NCI-H460 (cell line): ENCODE measurements around the gene MAP3K4. TPM values are rescaled to one million over a fixed set of nuclear protein-coding genes. Genes with fewer than 3 reads are reported as not detected.

Experiments
- DNase-seq: peaks from one replicate; pipeline ENCODE4 v3.0.0-alpha.2; 2016; ENCODE audit warnings: low read depth; ENCODE audit errors: extremely low read depth
- total RNA-seq: library from RNA; depleted of rRNA; stranded (reverse); fragments of >200 nt; shearing (Covaris generic); gene quantifications from 2 replicates; pipeline ENCODE4 v1.2.3, GENCODE V29; 2014

Gene MAP3K4
- total RNA-seq, 1 experiment from 2014 or later: 12.7 TPM

GRCh38 chr6:161035182-161035980 lies 43.8 kb downstream of the MAP3K4 start:
- no peak for DNase-seq

DNA sequence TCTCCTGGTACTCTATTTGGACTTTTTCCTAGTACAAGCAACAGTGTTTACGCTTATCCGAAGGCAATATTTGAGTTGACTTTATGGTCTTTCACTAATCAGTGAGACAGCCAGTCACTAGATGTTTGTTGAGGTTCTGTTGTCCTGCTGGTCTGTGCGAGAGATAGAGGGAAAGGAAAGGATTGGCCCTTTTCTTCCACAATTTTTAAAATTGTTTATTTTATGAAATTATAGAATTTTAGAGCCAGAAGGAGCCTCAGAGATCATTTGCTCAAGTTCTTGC lies 44.4 kb downstream of the MAP3K4 start:
- DNase-seq: no peak

GRCh38 chr6:161037873-161038228 lies 46.3 kb downstream of the MAP3K4 start:
- no peak for DNase-seq

DNA sequence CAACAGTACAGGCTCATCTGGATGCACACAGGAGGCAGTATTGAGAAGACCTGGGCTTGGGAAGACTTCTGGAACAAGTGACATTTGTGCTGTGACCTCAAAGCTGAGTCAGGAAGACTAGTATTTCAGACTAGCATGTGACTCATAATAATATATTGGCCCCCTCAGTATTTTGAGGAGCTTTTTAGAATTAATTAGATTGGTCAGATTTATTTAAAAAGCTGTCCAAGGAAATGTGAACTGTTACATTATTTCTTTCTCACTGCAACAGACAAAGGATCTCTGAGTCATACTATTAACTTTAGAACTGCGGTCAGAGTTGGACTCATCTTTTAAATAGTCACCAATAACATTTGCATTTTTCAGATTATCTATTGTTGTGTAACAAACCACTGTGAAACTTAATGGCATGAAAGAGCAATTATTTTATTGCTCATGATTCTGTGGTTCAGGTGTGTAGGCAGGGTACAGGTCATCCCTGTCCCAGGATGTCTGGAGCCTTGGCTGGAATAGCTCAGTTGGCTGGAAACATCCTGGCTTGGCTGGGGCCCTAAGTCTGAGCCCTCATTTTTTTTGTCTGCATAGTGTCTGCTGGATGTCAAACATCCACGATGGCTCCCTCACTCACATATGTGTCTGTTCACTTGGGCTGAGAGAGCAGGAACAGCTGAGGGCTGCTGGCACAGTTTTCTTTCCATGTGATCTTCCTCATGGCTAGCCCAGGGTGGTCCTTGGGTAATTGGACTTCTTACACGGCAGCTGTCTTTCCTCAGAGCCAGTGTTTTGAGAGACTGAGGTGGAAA lies 46.9 kb downstream of the MAP3K4 start:
- DNase-seq: no peak

DNA sequence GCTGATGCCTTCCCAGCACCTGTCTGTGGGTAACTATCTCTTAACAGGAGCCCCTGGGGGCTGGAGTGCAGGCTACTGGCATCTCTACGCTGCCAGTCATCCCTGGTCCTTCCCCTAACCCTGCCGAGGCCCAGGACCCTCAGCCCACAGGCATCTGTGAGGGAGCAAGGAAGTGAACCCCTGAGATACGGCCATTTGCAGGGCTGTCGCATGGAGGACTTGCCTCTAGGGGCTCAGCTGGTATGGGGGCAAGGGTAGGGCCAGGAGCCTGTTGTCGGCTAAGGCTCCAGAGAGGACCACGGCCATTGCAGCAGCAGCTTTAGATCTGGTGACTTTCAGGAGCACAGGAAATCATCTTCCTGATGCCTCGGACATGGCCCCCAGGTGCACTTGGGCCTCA lies 49.7 kb downstream of the MAP3K4 start:
- no peak for DNase-seq

DNA sequence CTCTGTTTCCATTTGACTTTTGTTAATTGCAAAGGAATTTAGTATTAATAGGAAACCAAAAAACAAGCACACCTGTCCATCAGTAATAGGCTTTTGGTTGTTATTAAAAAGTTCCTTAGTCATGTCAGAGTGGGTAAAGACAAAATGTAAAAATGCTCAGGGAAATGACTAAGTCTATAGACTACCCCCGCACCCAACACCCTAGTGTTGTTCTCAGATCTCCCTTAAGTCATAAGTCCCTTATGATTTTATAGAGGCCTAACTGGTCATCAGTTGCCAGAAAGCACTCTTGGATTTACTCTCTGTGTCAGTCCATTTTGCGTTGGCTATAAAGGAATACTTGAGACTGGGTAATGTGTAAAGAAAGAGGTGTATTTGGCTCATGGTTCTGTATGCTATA lies 52.8 kb downstream of the MAP3K4 start:
- DNase-seq: no peak

GRCh38 chr6:161048641-161049040 lies 57.1 kb downstream of the MAP3K4 start:
- DNase-seq: no peak

DNA sequence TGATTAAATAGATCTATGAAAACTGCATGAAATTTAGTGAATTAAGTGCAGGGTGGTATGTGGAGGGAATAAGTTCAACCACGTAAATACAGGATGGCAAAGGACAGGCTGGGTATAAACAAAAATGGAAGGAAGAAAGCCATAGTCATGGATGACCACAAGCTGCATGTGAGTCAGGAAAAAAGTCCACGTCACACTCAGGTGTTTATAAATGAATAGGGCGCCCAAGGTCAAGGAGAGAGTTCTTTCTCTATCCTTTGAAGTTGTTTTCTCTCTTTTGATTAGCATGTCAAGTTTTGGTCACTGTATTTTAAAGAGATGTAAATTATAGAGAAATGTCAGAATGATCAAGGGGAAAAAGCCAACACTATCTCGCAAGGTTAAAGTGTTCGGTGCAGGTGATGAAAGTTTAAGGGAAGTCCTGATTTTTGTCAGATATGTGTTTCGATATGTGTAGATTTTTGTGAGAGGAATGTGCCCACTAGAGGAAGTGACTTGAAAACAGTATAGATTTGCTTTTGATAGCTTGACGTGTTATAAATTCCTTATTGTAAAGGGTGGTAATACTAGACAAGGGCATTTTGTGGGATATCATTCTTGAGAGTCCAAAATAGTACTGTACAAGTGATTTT lies 58.7 kb downstream of the MAP3K4 start:
- no peak for DNase-seq

- DNase-seq: no peak
These were observed 61.5 kb downstream of the MAP3K4 start for GRCh38 chr6:161053103-161053502.

DNA sequence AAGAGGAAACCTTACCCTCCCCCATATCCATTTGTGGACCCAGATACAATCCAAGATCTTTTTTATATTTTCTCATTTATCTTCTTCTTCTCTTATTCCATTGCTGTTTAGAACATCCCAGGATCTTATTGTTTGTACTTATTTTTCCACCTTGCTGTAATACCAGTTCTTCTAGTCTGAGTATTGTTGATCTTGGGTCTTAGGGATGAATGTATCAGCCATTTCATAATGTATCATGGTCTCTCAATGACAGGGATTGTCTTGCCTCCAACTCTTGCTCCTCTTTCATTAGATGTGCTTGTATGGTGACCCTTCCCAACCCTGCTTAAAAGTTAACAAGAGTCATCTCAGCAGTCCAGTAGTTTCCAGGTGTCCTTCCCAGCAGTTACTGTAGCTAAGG lies 63.3 kb downstream of the MAP3K4 start:
- no peak for DNase-seq

GRCh38 chr6:161056451-161056850 lies 64.9 kb downstream of the MAP3K4 start:
- DNase-seq: no peak

- no peak for DNase-seq
These were observed 65.8 kb downstream of the MAP3K4 start for GRCh38 chr6:161057103-161058091.

DNA sequence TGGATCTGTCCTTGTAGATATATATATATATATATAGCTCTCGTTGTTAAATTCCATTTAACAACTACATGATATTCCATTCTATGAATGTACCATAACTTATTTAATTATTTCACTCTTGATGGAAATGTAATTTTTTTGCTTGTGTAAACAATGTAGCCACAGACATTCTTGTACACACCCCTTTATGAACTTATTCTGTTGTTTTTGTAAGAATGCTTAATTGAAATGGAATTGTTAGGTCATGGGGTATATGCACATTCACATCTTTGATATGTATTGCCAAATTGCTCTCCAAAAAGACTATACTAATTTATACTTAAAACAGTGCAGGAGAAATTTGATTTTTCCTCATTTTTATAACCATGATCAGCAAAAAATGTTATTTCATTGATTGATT lies 67.2 kb downstream of the MAP3K4 start:
- DNase-seq: no peak

DNA sequence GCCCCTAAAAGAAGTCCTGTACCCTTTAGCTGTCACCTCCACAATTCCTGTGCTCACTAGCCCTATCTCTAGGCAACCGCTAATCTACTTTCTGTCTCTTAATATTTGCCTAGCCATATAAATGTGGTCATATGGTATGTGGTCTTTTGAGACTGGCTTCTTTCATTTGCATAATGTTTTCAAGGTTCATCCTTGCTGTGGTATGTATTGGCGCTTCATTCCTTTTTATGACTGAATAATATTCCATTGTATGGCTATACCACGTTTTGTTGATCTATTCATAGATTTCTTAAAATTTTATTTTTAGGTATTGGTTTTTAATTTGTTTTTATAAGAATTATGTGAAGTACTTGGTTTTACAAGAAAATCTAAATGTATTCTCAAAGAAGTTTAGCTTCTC lies 70.0 kb downstream of the MAP3K4 start:
- no peak for DNase-seq

DNA sequence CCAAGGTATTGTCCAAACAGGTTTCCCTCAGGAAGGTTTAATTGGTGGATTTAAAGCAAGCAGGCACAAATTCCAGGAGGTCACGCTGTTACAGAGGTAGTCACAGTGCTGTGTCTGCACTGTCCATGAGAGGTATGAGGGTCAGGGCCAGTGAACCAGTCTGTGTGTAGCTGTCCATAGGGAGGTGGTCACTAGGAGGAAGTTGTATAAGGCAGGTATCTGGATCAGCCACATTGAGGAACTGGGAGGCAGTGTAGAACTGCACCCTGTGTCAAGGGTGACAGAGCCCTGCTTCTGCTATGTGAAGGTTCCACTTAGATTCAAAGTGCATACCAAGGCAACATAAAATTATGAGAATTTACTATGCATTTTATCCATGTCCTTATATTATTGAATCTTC lies 73.3 kb downstream of the MAP3K4 start:
- DNase-seq: no peak

DNA sequence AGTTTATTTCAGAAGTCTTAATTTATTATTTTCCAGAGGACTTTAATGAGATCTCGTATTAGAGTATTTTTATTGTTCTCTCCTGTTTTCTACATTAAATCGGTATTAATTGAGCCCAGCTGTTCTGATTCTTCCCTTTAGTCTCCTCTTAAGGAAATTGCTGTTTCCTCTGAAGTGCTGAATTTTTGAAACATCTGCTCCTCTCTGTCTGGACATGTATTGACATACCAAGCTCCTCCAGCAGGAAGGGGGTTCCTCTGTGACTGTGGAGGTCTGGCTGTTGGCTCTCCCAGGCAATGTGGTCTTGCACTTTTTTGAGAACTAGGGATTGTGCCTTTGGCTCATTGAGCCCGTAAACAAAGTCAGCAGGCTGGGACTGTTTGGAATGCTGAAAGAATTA lies 74.9 kb downstream of the MAP3K4 start:
- DNase-seq: no peak

DNA sequence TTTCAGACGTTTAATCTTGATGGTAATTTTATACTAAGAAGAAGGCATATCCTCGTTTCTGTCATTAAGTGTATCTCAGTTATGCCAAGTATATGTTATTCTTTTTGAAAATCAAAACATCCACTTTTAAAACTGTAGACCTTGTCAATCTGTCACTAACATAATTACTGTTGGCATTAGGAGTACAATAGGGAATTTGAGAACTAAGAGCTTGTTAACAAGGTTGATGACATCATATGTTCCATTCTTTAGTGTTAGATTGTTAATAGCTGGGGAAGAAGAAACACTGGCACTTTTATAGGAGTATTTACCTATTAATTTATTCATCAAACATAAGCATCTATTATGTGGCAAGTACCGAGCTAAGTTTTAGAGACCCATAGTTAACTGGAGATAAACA lies 76.2 kb downstream of the MAP3K4 start:
- DNase-seq: no peak

- DNase-seq: no peak
These were observed 76.8 kb downstream of the MAP3K4 start for GRCh38 chr6:161068321-161068741.

DNA sequence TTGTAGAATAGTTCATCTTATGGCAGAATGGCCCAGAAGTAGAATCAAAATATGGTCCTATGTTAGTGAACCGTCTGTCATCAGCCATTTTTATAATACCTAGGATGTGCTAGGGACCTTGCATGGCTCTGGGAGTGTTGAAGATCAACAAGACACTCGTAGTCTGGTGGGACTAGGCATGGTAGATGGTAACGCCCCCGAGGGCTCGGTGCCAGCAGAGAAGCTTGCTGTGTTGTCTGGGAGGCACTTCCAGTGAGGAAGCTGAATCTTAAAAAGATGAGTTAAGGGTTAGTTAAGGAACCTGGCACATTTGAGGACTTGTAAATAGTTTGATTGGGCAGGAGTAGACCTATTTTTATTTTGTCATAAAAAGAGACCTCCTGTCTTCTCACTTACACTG lies 82.4 kb downstream of the MAP3K4 start:
- DNase-seq: no peak

DNA sequence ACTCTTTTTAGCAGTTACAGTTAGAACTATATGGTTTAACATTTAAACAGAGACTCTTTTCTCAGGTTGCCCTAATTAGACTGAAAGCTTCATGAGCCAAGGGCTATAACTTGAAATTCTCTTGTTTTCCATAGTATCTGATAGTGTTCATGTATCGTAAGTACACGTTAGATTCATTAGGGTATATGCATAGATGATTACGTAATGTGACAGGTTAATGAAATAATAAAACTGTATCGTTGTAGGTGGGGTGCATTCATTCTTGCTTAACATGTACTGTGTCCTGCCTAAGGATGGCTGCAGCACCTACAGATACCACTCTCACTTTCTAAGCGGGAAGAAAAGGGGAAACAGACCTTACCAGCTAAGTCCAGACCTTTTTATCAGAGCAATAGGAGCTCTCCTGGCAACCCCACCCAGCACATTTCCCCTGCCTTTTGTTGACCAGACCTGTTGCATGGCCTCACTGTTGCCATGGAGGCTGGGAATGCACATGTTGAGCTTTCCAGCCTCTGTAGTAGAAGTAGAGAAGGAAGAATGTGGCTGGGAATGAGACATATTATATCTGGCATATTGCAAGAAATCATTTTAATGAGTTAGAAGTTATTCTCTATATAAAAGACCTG lies 83.0 kb downstream of the MAP3K4 start:
- DNase-seq: no peak
